Upper lobe of left lung (tissue), 6 donors: Measurements from ENCODE around the gene KRT3. TPM values are rescaled to one million over a fixed set of nuclear protein-coding genes. Genes with fewer than 3 reads are reported as not detected.

Experiments
- ATAC-seq, 2 donors: fragments of 200-7000 bp; cut with Tn5 transposase; one replicate each; pipeline ENCODE4 v1.9.1; 2022; ENCODE audit warnings: mild to moderate bottlenecking in 2 of 2, moderate library complexity in 2 of 2; ENCODE audit not compliant: low FRiP score in 2 of 2
- DNase-seq, 2 donors: peaks; one replicate each; pipeline ENCODE4 v3.0.0-alpha.2; 2019 to 2020
- H3K27ac ChIP-seq, 4 donors: fragments of 200-600 bp; sonication (generic); one replicate each; pipeline ENCODE4 v1.5.1; 2016 to 2019
- H3K27me3 ChIP-seq, 4 donors: fragments of 200-600 bp; sonication (generic); one replicate each; pipeline ENCODE4 v1.5.1; 2017 to 2019
- H3K36me3 ChIP-seq, 4 donors: fragments of 200-600 bp; sonication (generic); one replicate each; pipeline ENCODE4 v1.5.1; 2016 to 2019
- H3K4me1 ChIP-seq, 4 donors: fragments of 200-600 bp; sonication (generic); one replicate each; pipeline ENCODE4 v1.5.1; 2018 to 2019
- H3K4me3 ChIP-seq, 4 donors: fragments of 200-600 bp; sonication (generic); one replicate each; pipeline ENCODE4 v1.5.1; 2017 to 2019; ENCODE audit warnings: mild to moderate bottlenecking in 2 of 4, moderate library complexity in 1 of 4
- H3K9me3 ChIP-seq, 4 donors: fragments of 200-600 bp; sonication (generic); one replicate each; pipeline ENCODE4 v1.5.1; 2018 to 2019
- EP300 ChIP-seq, 4 donors: sonication (generic); formaldehyde crosslinking; IDR thresholded peaks; one replicate each; pipeline ENCODE4 v1.5.1; 2017; ENCODE audit warnings: antibody characterized with exemption in 4 of 4, control low read depth in 2 of 4
- POLR2A ChIP-seq, 4 donors: fragments of 450-650 bp; IDR thresholded peaks; one replicate each; pipeline ENCODE4 v1.5.1; 2016 to 2017; ENCODE audit warnings: antibody characterized with exemption in 4 of 4, mild to moderate bottlenecking in 2 of 4
- POLR2AphosphoS5 ChIP-seq, 2 donors: sonication (generic); formaldehyde crosslinking; IDR thresholded peaks; one replicate each; pipeline ENCODE4 v1.5.1; 2017; ENCODE audit warnings: antibody characterized with exemption in 2 of 2
- whole genome bisulfite sequencing, 2 donors: methylation state at CpG; one replicate each; pipeline ENCODE4 v1.1.5; 2017 to 2018; 5-methylcytosine and 5-hydroxymethylcytosine counted together
- total RNA-seq, 6 donors: library from RNA; depleted of rRNA in 4 of 6; stranded (reverse); fragments of >200 nt in 4 of 6; gene quantifications; one replicate each; pipeline versions ENCODE4 v1.1.0 to v1.2.1, GENCODE V29; 2016 to 2021
- TF ChIP-seq, protein P1 (sequence below), 6 experiments: fragments of 450-650 bp in 4 of 6; fragments of 200-600 bp in 2 of 6; sonication (generic) in 2 of 6; IDR thresholded peaks; one replicate each; pipeline ENCODE4 v1.5.1; 2016 to 2019; ENCODE audit warnings: antibody characterized with exemption in 6 of 6
- donor health status: DM: no; HTN: no; CAD: no; lungs with moderate emphysema.
- donor health status: DM: no; HTN: yes; CAD: no; lungs with severe emphysema.

KRT3 gene
- total RNA-seq, 6 donors from 2014 or later: not detected

DNA sequence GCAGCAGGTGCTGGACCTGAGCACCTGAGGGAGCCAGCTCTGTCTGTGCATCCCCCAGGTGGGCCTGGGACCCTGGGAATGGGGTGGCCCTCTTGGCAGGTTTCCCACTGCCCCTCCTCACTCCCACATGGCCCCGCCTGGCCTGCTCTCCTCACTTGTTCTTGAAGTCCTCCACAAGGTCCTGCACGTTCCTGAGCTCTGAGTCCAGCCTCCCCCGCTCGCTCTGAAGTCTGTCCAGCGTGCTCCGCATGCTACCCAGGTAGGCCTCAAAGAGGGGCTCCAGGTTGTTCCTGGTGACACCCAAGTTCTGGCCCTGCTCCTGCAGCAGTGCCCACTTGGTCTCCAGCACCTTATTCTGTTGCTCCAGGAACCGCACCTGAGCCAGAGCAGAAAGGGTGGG is 35.3 kb upstream of the KRT3 start:
- TF ChIP-seq POLR2A (IDR thresholded peaks at IDR 0.05) (no peak), POLR2AphosphoS5 (IDR thresholded peaks at IDR 0.05) (no peak), EP300 (IDR thresholded peaks at IDR 0.05) (no peak)
- TF ChIP-seq, protein P1, sequence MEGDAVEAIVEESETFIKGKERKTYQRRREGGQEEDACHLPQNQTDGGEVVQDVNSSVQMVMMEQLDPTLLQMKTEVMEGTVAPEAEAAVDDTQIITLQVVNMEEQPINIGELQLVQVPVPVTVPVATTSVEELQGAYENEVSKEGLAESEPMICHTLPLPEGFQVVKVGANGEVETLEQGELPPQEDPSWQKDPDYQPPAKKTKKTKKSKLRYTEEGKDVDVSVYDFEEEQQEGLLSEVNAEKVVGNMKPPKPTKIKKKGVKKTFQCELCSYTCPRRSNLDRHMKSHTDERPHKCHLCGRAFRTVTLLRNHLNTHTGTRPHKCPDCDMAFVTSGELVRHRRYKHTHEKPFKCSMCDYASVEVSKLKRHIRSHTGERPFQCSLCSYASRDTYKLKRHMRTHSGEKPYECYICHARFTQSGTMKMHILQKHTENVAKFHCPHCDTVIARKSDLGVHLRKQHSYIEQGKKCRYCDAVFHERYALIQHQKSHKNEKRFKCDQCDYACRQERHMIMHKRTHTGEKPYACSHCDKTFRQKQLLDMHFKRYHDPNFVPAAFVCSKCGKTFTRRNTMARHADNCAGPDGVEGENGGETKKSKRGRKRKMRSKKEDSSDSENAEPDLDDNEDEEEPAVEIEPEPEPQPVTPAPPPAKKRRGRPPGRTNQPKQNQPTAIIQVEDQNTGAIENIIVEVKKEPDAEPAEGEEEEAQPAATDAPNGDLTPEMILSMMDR (IDR thresholded peaks at IDR 0.05): no peak
- 83 to 86% methylated on average over 5 to 7 of the region's 7 CpGs for WGBS, 2 donors

DNA sequence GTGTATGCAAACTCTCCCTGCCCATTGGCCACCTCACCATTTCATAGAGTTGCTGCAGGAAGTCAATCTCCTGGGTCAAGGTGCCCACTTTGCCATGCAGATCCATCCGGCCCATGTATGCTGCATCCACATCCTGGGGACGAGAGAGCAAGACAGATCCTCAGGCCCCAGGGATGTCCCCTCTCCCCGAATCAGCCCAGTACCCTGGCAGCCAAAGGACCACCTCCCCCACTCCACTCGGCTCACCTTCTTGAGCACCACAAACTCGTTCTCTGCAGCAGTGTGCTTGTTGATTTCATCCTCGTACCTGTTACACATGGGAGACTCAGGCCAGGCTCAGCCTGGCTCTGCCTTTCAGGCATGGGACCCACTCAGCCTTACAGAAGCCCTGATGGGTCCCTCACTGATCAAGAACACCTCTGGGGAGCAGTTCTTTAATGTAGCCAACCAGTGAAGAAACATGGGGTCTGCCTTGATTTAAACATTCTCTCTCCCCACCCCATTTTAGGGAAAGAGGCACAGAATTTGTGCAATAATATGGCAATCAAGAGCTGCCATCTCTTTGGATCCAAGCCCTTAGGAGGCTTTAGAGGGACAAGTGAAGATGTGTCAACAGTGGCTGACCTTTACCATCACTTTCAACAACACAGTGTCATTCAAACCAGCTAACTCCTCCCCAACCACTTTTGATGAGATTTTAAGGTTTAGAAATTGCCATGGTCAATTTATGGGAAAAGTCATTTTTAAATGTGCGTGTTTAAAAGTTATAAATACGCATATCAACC is 34.3 kb upstream of the KRT3 start:
- ATAC-seq: no peak

More for the DNA sequence above, 35.3 kb upstream of the KRT3 start:
- no peak overlapping the region for H3K27ac ChIP-seq
- no peaks in the 10 kb centered on the region for H3K36me3 ChIP-seq
- H3K4me3 ChIP-seq: no peak overlapping the region
- ATAC-seq (no peak), DNase-seq (no peak)
- no peaks in the 10 kb centered on the region for H3K27me3 ChIP-seq
- no peaks in the 10 kb centered on the region for H3K4me1 ChIP-seq
- no peaks in the 10 kb centered on the region for H3K9me3 ChIP-seq

DNA sequence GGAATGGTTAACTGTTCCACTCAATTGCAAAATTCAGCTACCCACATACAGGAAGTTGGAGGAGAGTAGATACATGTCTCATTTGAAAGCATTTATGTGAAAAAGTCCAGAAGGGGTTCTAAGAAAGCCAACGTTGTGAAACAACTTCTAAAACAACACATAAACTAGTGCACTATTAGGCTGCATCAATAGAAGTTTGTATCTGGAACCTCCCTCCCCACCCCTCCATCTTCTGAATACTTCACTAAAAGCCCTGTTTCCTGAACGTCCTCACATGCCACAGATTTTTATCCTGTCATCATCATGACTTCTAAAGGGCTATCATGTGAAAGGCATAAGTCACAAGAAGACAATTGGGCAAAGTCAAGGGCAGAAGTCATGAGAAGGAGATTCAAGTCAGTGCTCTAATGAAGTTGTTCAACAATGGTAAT is 32.7 kb upstream of the KRT3 start:
- Histone ChIP-seq H3K27me3 (no peaks in the 10 kb centered on the region), H3K4me3 (no peak overlapping the region), H3K36me3 (no peaks in the 10 kb centered on the region), H3K27ac (no peak overlapping the region), H3K4me1 (no peaks in the 10 kb centered on the region), H3K9me3 (no peaks in the 10 kb centered on the region)
- DNase-seq (no peak), ATAC-seq (no peak)
- TF ChIP-seq POLR2AphosphoS5 (IDR thresholded peaks at IDR 0.05) (no peak), POLR2A (IDR thresholded peaks at IDR 0.05) (no peak), EP300 (IDR thresholded peaks at IDR 0.05) (no peak)
- TF ChIP-seq, protein P1 (IDR thresholded peaks at IDR 0.05): no peak
- WGBS, 2 donors: 23 to 25% methylated on average over 2 of the region's 2 CpGs

More for the DNA sequence above, 34.3 kb upstream of the KRT3 start:
- H3K4me3 ChIP-seq: no peak overlapping the region
- no peaks in the 10 kb centered on the region for H3K27me3 ChIP-seq
- WGBS, 2 donors: 84 to 85% methylated on average over 7 to 8 of the region's 8 CpGs
- no peak for DNase-seq
- H3K9me3 ChIP-seq: no peaks in the 10 kb centered on the region
- H3K4me1 ChIP-seq: no peaks in the 10 kb centered on the region
- no peaks in the 10 kb centered on the region for H3K36me3 ChIP-seq
- TF ChIP-seq EP300 (IDR thresholded peaks at IDR 0.05) (no peak), POLR2A (IDR thresholded peaks at IDR 0.05) (no peak), POLR2AphosphoS5 (IDR thresholded peaks at IDR 0.05) (no peak)
- TF ChIP-seq, protein P1 (IDR thresholded peaks at IDR 0.05): no peak
- no peak overlapping the region for H3K27ac ChIP-seq

DNA sequence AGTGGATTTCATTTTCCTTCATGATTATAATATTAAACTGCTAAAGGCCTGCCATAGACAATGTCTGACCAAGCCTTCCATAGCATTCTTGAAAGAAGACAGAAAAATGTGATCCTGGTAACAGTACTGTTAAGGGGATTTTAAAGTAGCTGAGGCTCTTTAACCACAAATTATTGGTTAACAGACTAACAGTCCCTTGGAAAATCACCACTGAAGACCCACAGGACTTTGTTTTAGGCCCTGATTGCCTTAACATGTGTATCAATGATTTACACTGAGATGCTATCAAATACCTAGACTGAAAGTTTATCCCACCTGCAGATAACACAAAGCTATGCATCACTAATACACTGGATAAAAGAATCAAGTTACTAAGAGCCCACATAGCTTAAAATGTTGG is 32.2 kb upstream of the KRT3 start:
- DNase-seq: no peak
- no peaks in the 10 kb centered on the region for H3K4me1 ChIP-seq
- H3K9me3 ChIP-seq: no peaks in the 10 kb centered on the region
- no peak for ATAC-seq
- TF ChIP-seq POLR2A (IDR thresholded peaks at IDR 0.05) (no peak), EP300 (IDR thresholded peaks at IDR 0.05) (no peak), POLR2AphosphoS5 (IDR thresholded peaks at IDR 0.05) (no peak)
- TF ChIP-seq, protein P1 (IDR thresholded peaks at IDR 0.05): no peak
- H3K36me3 ChIP-seq: no peaks in the 10 kb centered on the region
- no peak overlapping the region for H3K27ac ChIP-seq
- no peaks in the 10 kb centered on the region for H3K27me3 ChIP-seq
- no peak overlapping the region for H3K4me3 ChIP-seq
